ENCODE measurements around the gene WDFY1. TPM values are rescaled to one million over a fixed set of nuclear protein-coding genes. Genes with fewer than 3 reads are reported as not detected.

The WDFY1 gene
- total RNA-seq, 1 donor from 2014 or later = 61.9 TPM

GRCh38 chr2:223916181-223916920 lies 28.8 kb downstream of the WDFY1 start:
- Mint-ChIP-seq H3K27ac (ENCODE audit: unreplicated experiment) (no peak overlapping the region), H3K4me3 (ENCODE audit: unreplicated experiment) (no peak overlapping the region), H3K36me3 (ENCODE audit: unreplicated experiment) (peaks cover 21% of the 10 kb centered on the region), H3K4me1 (ENCODE audit: unreplicated experiment) (peaks cover 15% of the 10 kb centered on the region), H3K27me3 (ENCODE audit: unreplicated experiment) (no peaks in the 10 kb centered on the region), H3K9me3 (ENCODE audit: unreplicated experiment) (no peaks in the 10 kb centered on the region)
- no peak for TF ChIP-seq CTCF (IDR thresholded peaks at IDR 0.05)
- no peak for DNase-seq (ENCODE audit: extremely low spot score, unreplicated experiment)

- DNase-seq (ENCODE audit: extremely low spot score, unreplicated experiment) = no peak
- Mint-ChIP-seq H3K9me3 (ENCODE audit: unreplicated experiment) (no peaks in the 10 kb centered on the region), H3K4me3 (ENCODE audit: unreplicated experiment) (no peak overlapping the region), H3K27me3 (ENCODE audit: unreplicated experiment) (no peaks in the 10 kb centered on the region), H3K27ac (ENCODE audit: unreplicated experiment) (no peak overlapping the region), H3K4me1 (ENCODE audit: unreplicated experiment) (peaks cover 10% of the 10 kb centered on the region), H3K36me3 (ENCODE audit: unreplicated experiment) (peaks cover 26% of the 10 kb centered on the region)
- TF ChIP-seq CTCF (IDR thresholded peaks at IDR 0.05) = no peak
Observed at GRCh38 chr2:223915071-223915470, 30.1 kb downstream of the WDFY1 start.

GRCh38 chr2:223914324-223914723 lies 30.8 kb downstream of the WDFY1 start:
- Mint-ChIP-seq H3K36me3 (ENCODE audit: unreplicated experiment) (peaks cover 33% of the 10 kb centered on the region), H3K27ac (ENCODE audit: unreplicated experiment) (no peak overlapping the region), H3K4me1 (ENCODE audit: unreplicated experiment) (peaks cover 15% of the 10 kb centered on the region), H3K4me3 (ENCODE audit: unreplicated experiment) (no peak overlapping the region), H3K27me3 (ENCODE audit: unreplicated experiment) (no peaks in the 10 kb centered on the region), H3K9me3 (ENCODE audit: unreplicated experiment) (no peaks in the 10 kb centered on the region)
- no peak for DNase-seq (ENCODE audit: extremely low spot score, unreplicated experiment)
- no peak for TF ChIP-seq CTCF (IDR thresholded peaks at IDR 0.05)

- H3K4me3 Mint-ChIP-seq (ENCODE audit: unreplicated experiment) = no peak overlapping the region
- no peak overlapping the region for H3K27ac Mint-ChIP-seq (ENCODE audit: unreplicated experiment)
- no peak for DNase-seq (ENCODE audit: extremely low spot score, unreplicated experiment)
- H3K4me1 Mint-ChIP-seq (ENCODE audit: unreplicated experiment) = peaks cover 9% of the 10 kb centered on the region
- H3K27me3 Mint-ChIP-seq (ENCODE audit: unreplicated experiment) = no peaks in the 10 kb centered on the region
- H3K9me3 Mint-ChIP-seq (ENCODE audit: unreplicated experiment) = no peaks in the 10 kb centered on the region
- peaks cover 25% of the 10 kb centered on the region for H3K36me3 Mint-ChIP-seq (ENCODE audit: unreplicated experiment)
- no peak for TF ChIP-seq CTCF (IDR thresholded peaks at IDR 0.05)
Observed at GRCh38 chr2:223909001-223909741, 36.0 kb downstream of the WDFY1 start.

GRCh38 chr2:223908304-223908998 lies 36.7 kb downstream of the WDFY1 start:
- peaks cover 27% of the 10 kb centered on the region for H3K36me3 Mint-ChIP-seq (ENCODE audit: unreplicated experiment)
- H3K27ac Mint-ChIP-seq (ENCODE audit: unreplicated experiment) = no peak overlapping the region

More at GRCh38 chr2:223908304-223908998, 36.7 kb downstream of the WDFY1 start:
- Mint-ChIP-seq H3K4me1 (ENCODE audit: unreplicated experiment) (peaks cover 9% of the 10 kb centered on the region), H3K9me3 (ENCODE audit: unreplicated experiment) (no peaks in the 10 kb centered on the region), H3K27me3 (ENCODE audit: unreplicated experiment) (no peaks in the 10 kb centered on the region), H3K4me3 (ENCODE audit: unreplicated experiment) (no peak overlapping the region)
- TF ChIP-seq CTCF (IDR thresholded peaks at IDR 0.05) = no peak
- no peak for DNase-seq (ENCODE audit: extremely low spot score, unreplicated experiment)

Data from osteocyte (in vitro differentiated cells).